Measurements from ENCODE around the gene SP100. TPM values are rescaled to one million over a fixed set of nuclear protein-coding genes. Genes with fewer than 3 reads are reported as not detected.

SP100 gene
- total RNA-seq, 2 donors from 2014 or later, result 51.6 to 69.0 TPM

DNA sequence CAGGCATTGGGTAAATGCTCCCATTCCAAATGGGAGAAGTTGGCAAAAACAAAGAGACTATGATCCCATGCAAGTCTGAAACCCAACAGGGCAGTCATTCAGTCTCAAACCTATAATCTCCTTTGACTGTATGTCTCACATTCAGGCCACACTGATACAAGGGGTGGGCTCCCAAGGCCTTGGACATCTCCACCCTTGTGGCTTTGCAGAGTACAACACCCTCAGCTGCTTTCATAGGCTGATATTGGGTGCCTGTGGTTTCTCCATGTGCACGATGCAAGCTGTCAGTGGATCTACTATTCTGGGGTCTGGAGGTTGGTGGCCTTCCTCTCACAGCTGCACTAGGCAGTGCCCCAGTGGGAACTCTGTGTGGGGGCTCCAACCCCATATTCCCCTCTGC, 155.0 kb downstream of the SP100 start:
- WGBS, result 100% methylated on average over 1 of the region's 1 CpG
- intact Hi-C loops (cut with DNase I), result no loop called here
- no peak overlapping the region for H3K27ac ChIP-seq
- H3K27me3 ChIP-seq (replicated peaks; ENCODE audit: insufficient read depth), result no peaks in the 10 kb centered on the region
- no peak for DNase-seq (ENCODE audit: low spot score)
- TF ChIP-seq POLR2A (IDR thresholded peaks at IDR 0.05) (no peak), POLR2AphosphoS5 (IDR thresholded peaks at IDR 0.05) (no peak)
- TF ChIP-seq, protein P1, sequence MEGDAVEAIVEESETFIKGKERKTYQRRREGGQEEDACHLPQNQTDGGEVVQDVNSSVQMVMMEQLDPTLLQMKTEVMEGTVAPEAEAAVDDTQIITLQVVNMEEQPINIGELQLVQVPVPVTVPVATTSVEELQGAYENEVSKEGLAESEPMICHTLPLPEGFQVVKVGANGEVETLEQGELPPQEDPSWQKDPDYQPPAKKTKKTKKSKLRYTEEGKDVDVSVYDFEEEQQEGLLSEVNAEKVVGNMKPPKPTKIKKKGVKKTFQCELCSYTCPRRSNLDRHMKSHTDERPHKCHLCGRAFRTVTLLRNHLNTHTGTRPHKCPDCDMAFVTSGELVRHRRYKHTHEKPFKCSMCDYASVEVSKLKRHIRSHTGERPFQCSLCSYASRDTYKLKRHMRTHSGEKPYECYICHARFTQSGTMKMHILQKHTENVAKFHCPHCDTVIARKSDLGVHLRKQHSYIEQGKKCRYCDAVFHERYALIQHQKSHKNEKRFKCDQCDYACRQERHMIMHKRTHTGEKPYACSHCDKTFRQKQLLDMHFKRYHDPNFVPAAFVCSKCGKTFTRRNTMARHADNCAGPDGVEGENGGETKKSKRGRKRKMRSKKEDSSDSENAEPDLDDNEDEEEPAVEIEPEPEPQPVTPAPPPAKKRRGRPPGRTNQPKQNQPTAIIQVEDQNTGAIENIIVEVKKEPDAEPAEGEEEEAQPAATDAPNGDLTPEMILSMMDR (IDR thresholded peaks at IDR 0.05), result no peak
- no peak overlapping the region for H3K4me3 ChIP-seq
- no peaks in the 10 kb centered on the region for H3K36me3 ChIP-seq
- H3K9me3 ChIP-seq, result no peaks in the 10 kb centered on the region
- H3K4me1 ChIP-seq (replicated peaks), result no peaks in the 10 kb centered on the region

DNA sequence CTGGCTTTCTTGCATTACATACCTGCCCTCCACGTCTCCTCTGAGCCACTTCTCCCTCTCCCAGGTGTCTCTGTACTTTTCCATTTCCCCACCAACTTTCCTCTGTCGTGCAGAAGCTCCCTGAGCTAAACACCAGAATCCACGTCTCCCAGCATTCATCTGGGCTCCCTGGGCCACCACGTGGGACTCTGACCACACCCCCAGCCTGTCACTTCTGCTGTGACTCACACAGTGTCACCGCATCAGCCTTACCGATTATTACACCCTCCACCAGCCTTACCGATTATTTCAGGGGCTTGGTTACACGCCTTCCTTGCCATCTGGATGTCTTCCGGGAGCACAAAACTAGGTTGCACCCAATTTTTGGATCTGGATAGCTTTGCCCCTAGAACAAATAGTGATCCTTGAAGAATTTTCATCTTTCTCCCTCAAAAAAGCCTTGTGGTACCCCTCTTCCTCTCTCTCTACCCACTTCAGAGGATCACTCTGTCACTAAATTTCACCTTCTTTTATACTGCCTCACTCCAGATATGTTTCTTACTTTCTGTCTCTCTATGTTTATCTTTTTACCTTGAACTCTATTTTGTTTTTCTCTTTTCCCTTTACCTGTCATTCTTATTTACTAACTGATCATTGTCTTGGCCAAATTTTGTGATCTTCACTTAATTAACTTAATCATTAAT, 159.8 kb downstream of the SP100 start:
- Histone ChIP-seq H3K36me3 (no peaks in the 10 kb centered on the region), H3K9me3 (no peaks in the 10 kb centered on the region), H3K4me1 (replicated peaks) (no peaks in the 10 kb centered on the region), H3K27ac (no peak overlapping the region), H3K4me3 (no peak overlapping the region), H3K27me3 (replicated peaks; ENCODE audit: insufficient read depth) (no peaks in the 10 kb centered on the region)
- 69% methylated on average over 9 of the region's 9 CpGs for whole genome bisulfite sequencing
- no peak for DNase-seq (ENCODE audit: low spot score)
- intact Hi-C loops (cut with DNase I), result no loop called here
- TF ChIP-seq POLR2A (IDR thresholded peaks at IDR 0.05), result no peak
- TF ChIP-seq POLR2AphosphoS5 (IDR thresholded peaks at IDR 0.05), result no peak
- TF ChIP-seq, protein P1 (IDR thresholded peaks at IDR 0.05), result no peak

DNA sequence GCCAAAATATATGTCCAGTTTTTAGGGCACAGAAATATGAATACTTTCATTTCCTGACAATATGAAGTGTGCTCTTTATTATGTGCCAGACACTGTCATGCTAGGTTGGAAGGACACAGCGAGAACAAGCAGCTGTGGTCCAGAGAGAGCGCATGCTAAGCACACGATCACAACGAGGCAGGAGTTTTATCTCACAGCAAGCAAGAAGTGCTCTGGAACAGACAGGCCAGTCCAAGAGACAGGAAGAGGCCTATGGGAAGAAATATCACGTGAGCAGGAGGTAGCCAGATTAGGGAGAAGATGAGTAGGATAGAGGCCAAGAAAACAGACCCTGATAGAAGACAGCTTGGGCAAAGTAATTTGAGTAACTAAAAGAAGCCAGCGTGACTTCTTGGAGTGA, 161.1 kb downstream of the SP100 start:
- H3K27ac ChIP-seq, result no peak overlapping the region
- intact Hi-C loops (cut with DNase I), result no loop called here
- no peaks in the 10 kb centered on the region for H3K9me3 ChIP-seq
- H3K27me3 ChIP-seq (replicated peaks; ENCODE audit: insufficient read depth), result no peaks in the 10 kb centered on the region
- 61% methylated on average over 6 of the region's 6 CpGs for WGBS
- H3K4me3 ChIP-seq, result no peak overlapping the region
- H3K4me1 ChIP-seq (replicated peaks), result no peaks in the 10 kb centered on the region
- no peaks in the 10 kb centered on the region for H3K36me3 ChIP-seq
- TF ChIP-seq, protein P1 (IDR thresholded peaks at IDR 0.05), result no peak
- TF ChIP-seq POLR2AphosphoS5 (IDR thresholded peaks at IDR 0.05) (no peak), POLR2A (IDR thresholded peaks at IDR 0.05) (no peak)
- DNase-seq (ENCODE audit: low spot score), result no peak

DNA sequence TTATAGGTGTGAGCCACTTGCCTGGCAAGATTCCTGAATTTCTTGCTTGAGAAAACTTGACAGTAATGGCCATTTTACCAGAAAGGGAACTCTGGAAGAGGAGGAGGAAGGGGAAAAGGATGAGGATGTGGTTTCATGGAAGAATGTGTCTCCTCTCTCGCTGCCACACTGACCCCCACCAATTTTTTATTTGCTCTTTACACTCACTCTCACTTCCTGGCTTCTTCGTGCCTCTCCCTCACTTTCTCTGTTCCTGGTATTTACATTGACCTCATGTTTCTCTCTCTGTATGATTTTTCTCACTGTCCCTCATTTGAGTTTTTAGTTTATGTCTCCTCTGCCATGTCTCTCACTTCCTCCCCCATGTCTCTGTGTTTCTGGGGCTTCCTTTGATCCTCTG, 162.1 kb downstream of the SP100 start:
- no peak overlapping the region for H3K4me3 ChIP-seq
- intact Hi-C loops (cut with DNase I), result no loop called here
- DNase-seq (ENCODE audit: low spot score), result no peak
- no peaks in the 10 kb centered on the region for H3K4me1 ChIP-seq (replicated peaks)
- TF ChIP-seq POLR2A (IDR thresholded peaks at IDR 0.05) (no peak), POLR2AphosphoS5 (IDR thresholded peaks at IDR 0.05) (no peak)
- TF ChIP-seq, protein P1 (IDR thresholded peaks at IDR 0.05), result no peak
- H3K9me3 ChIP-seq, result no peaks in the 10 kb centered on the region
- no peaks in the 10 kb centered on the region for H3K27me3 ChIP-seq (replicated peaks; ENCODE audit: insufficient read depth)
- H3K27ac ChIP-seq, result no peak overlapping the region
- no peaks in the 10 kb centered on the region for H3K36me3 ChIP-seq
- 6% methylated on average over 2 of the region's 2 CpGs for WGBS

DNA sequence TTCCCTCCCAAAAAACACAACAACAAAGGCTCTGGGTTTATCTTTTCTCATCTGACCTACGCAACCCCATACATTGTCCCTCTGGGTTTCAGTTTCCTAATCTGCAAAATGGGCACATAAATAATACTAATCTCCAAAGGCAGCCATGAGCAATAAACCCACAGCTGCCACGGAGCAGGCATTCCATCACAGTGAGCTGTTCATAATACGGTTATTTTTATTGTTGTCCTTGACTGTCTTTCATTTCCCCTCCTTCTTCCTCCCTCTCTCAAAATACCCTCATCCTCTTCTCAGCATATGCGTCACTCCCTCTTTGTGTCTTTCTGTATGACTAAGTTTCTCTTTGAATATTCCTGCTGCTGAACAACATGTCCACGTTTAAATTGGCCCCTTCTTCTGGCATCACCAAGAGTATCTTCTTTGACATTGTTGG, 166.9 kb downstream of the SP100 start:
- WGBS, result 79% methylated on average over 5 of the region's 5 CpGs
- DNase-seq (ENCODE audit: low spot score), result no peak
- no peaks in the 10 kb centered on the region for H3K27me3 ChIP-seq (replicated peaks; ENCODE audit: insufficient read depth)

More for the DNA sequence above, 166.9 kb downstream of the SP100 start:
- TF ChIP-seq, protein P1 (IDR thresholded peaks at IDR 0.05), result no peak
- no peak for TF ChIP-seq POLR2A (IDR thresholded peaks at IDR 0.05)
- no peak for TF ChIP-seq POLR2AphosphoS5 (IDR thresholded peaks at IDR 0.05)
- Histone ChIP-seq H3K9me3 (no peaks in the 10 kb centered on the region), H3K4me3 (no peak overlapping the region), H3K4me1 (replicated peaks) (no peaks in the 10 kb centered on the region), H3K27ac (no peak overlapping the region), H3K36me3 (no peaks in the 10 kb centered on the region)
- intact Hi-C loops (cut with DNase I), result no loop called here

Data from prostate gland (tissue), 2 donors.